IMR-90 (cell line): ENCODE measurements around the gene BMPER. TPM values are rescaled to one million over a fixed set of nuclear protein-coding genes. Genes with fewer than 3 reads are reported as not detected.

ENCODE experiments used
- ATAC-seq: fragments of 200-7000 bp; cut with Tn5 transposase; 2 replicates; pipeline ENCODE4 v1.9.1; 2020; ENCODE audit warnings: low read depth, mild to moderate bottlenecking, moderate library complexity
- BruUV-seq: library from RNA; stranded (reverse); fragments of 400-500 nt; replicated peaks from 2 replicates; lab custom pipeline; 2021; lab: Mats Ljungman, UMichigan
- CTCF ChIA-PET: fragments of 300-600 bp; formaldehyde crosslinking; extraction: SDS; loops from one replicate; lab custom pipeline; 2021; ENCODE audit warnings: antibody characterized with exemption; lab: Yijun Ruan, JAX
- POLR2A ChIA-PET: fragments of 300-600 bp; sonication (Branson Sonifier 250); formaldehyde crosslinking; loops from one replicate; lab custom pipeline; 2022; ENCODE audit warnings: antibody characterized with exemption; ENCODE audit not compliant: unreplicated experiment; lab: Charles Lee
- DNase-seq: peaks from one replicate; pipeline ENCODE4 v3.0.0; 2013
- H2AFZ ChIP-seq: replicated peaks from 2 replicates; pipeline ENCODE3; 2013; ENCODE audit warnings: low read length, mild to moderate bottlenecking; ENCODE audit not compliant: poor library complexity
- H2AK5ac ChIP-seq: 2 replicates; pipeline ENCODE4 v1.6.1; 2013; ENCODE audit warnings: low read depth, low read length, inconsistent platforms
- H2AK9ac ChIP-seq: replicated peaks from 2 replicates; pipeline ENCODE3; 2013; ENCODE audit warnings: mild to moderate bottlenecking, low read depth, low read length, moderate library complexity; ENCODE audit not compliant: poor library complexity
- H2BK120ac ChIP-seq: 2 replicates; pipeline ENCODE4 v1.6.1; 2013; ENCODE audit warnings: low read depth, low read length, inconsistent platforms
- H2BK15ac ChIP-seq: 3 replicates; pipeline ENCODE4 v1.6.1; 2013; ENCODE audit warnings: low read depth, low read length, inconsistent platforms
- H2BK20ac ChIP-seq: 2 replicates; pipeline ENCODE4 v1.6.1; 2013; ENCODE audit warnings: low read depth, mild to moderate bottlenecking, inconsistent platforms, low read length, moderate library complexity
- H2BK5ac ChIP-seq: 2 replicates; pipeline ENCODE4 v1.6.1; 2013; ENCODE audit warnings: mild to moderate bottlenecking, low read depth, low read length, inconsistent platforms; ENCODE audit not compliant: poor library complexity, severe bottlenecking
- H3K14ac ChIP-seq: replicated peaks from 2 replicates; pipeline ENCODE4 v1.6.1; 2013; ENCODE audit warnings: low read depth, low read length, inconsistent platforms
- H3K18ac ChIP-seq: 2 replicates; pipeline ENCODE4 v1.6.1; 2013; ENCODE audit warnings: low read depth, low read length, control low read depth
- H3K23ac ChIP-seq: 2 replicates; pipeline ENCODE4 v1.6.1; 2013; ENCODE audit warnings: low read depth, low read length, inconsistent platforms
- H3K27ac ChIP-seq: 2 replicates; pipeline ENCODE4 v1.5.1; 2013; ENCODE audit warnings: mild to moderate bottlenecking, control low read depth, low read length; ENCODE audit not compliant: insufficient read depth
- H3K27me3 ChIP-seq: 2 replicates; pipeline ENCODE4 v1.6.1; 2013; ENCODE audit warnings: low read length; ENCODE audit not compliant: control insufficient read depth, insufficient read depth
- H3K36me3 ChIP-seq: 2 replicates; pipeline ENCODE4 v1.6.1; 2013; ENCODE audit warnings: low read length, mixed read lengths; ENCODE audit not compliant: control insufficient read depth, insufficient read depth
- H3K4ac ChIP-seq: 2 replicates; pipeline ENCODE4 v1.6.1; 2013; ENCODE audit warnings: low read depth, low read length, inconsistent platforms
- H3K4me1 ChIP-seq: 2 replicates; pipeline ENCODE4 v1.6.1; 2013; ENCODE audit warnings: low read length, mixed read lengths; ENCODE audit not compliant: control insufficient read depth, insufficient read depth
- H3K4me2 ChIP-seq: 2 replicates; pipeline ENCODE4 v1.6.1; 2013; ENCODE audit warnings: low read depth, mild to moderate bottlenecking, control low read depth, low read length, moderate library complexity
- H3K4me3 ChIP-seq: 2 replicates; pipeline ENCODE4 v1.5.1; 2013; ENCODE audit warnings: low read depth, mild to moderate bottlenecking, control low read depth, low read length, moderate library complexity; ENCODE audit not compliant: insufficient read depth
- H3K56ac ChIP-seq: 2 replicates; pipeline ENCODE4 v1.6.1; 2013; ENCODE audit warnings: low read length, inconsistent platforms; ENCODE audit not compliant: insufficient read depth; ENCODE audit errors: extremely low read depth
- H3K79me1 ChIP-seq, 2 experiments: 2 replicates each; pipeline ENCODE4 v1.6.1; 2013; ENCODE audit warnings: low read length in 2 of 2, inconsistent platforms in 1 of 2, low read depth in 1 of 2
- H3K9ac ChIP-seq: 2 replicates; pipeline ENCODE4 v1.6.1; 2013; ENCODE audit warnings: low read depth, low read length, control low read depth
- H3K9me1 ChIP-seq: 2 replicates; pipeline ENCODE4 v1.6.1; 2013; ENCODE audit warnings: low read length, inconsistent platforms; ENCODE audit not compliant: insufficient read depth
- H3K9me3 ChIP-seq: 2 replicates; pipeline ENCODE4 v1.6.1; 2013; ENCODE audit warnings: low read length; ENCODE audit not compliant: control insufficient read depth, insufficient read depth
- H4K20me1 ChIP-seq: 2 replicates; pipeline ENCODE4 v1.6.1; 2013; ENCODE audit warnings: low read length, inconsistent platforms; ENCODE audit not compliant: insufficient read depth
- H4K5ac ChIP-seq: 2 replicates; pipeline ENCODE4 v1.6.1; 2013; ENCODE audit warnings: mild to moderate bottlenecking, low read depth, low read length, control low read depth
- H4K8ac ChIP-seq, 2 experiments: 2 replicates each; pipeline ENCODE4 v1.6.1; 2013; ENCODE audit warnings: low read depth in 2 of 2, low read length in 2 of 2, control low read depth in 1 of 2, inconsistent platforms in 1 of 2
- H4K91ac ChIP-seq: 2 replicates; pipeline ENCODE4 v1.6.1; 2013; ENCODE audit warnings: low read depth, low read length, inconsistent platforms; ENCODE audit not compliant: insufficient read depth
- BHLHE40 ChIP-seq: fragments of 150-350 bp; IDR thresholded peaks from 2 replicates; pipeline ENCODE4 v1.6.1; 2016; ENCODE audit warnings: mild to moderate bottlenecking, low read depth, low read length
- WGBS, 2 experiments: methylation state at CpG; one replicate each; pipeline versions ENCODE4 v1.1.5 to v1.1.7; 2013; ENCODE audit warnings: missing lambda C conversion rate in 2 of 2; ENCODE audit not compliant: insufficient read length in 1 of 2; ENCODE audit errors: extremely low coverage in 2 of 2; 5-methylcytosine and 5-hydroxymethylcytosine counted together
- dilution Hi-C: fragments of 300-500 bp; cut with HindIII; formaldehyde crosslinking; loops from one replicate; pipeline ENCODE4 v1.14.3; 2018; ENCODE audit warnings: low sequenced_read_pairs; ENCODE audit not compliant: unreplicated experiment
- in situ Hi-C: fragments of 300-500 bp; cut with MboI; formaldehyde crosslinking; loops from 3 replicates; pipeline ENCODE4 v1.14.3; 2019; ENCODE audit warnings: low sequenced_read_pairs, inconsistent platforms, mixed read lengths
- intact Hi-C: fragments of 100-400 bp; cut with micrococcal nuclease; formaldehyde crosslinking; loops from 2 replicates; pipeline ENCODE4 v1.10.0; 2022
- polyA plus RNA-seq, 3 experiments: library from polyadenylated mRNA; depleted of rRNA; stranded (reverse); fragments of >200 nt; gene quantifications; 2 replicates each; pipeline ENCODE4 v1.2.3, GENCODE V29; 2012; ENCODE audit warnings: low replicate concordance in 1 of 3
- total RNA-seq: library from RNA; depleted of rRNA; stranded (reverse); fragments of >200 nt; gene quantifications from 2 replicates; pipeline ENCODE4 v1.2.3, GENCODE V29; 2012

BMPER gene
- total and polyA plus RNA-seq, 2 of the 4 experiments (the other 2 are of a cell fraction), result 6.2 to 7.9 TPM

DNA sequence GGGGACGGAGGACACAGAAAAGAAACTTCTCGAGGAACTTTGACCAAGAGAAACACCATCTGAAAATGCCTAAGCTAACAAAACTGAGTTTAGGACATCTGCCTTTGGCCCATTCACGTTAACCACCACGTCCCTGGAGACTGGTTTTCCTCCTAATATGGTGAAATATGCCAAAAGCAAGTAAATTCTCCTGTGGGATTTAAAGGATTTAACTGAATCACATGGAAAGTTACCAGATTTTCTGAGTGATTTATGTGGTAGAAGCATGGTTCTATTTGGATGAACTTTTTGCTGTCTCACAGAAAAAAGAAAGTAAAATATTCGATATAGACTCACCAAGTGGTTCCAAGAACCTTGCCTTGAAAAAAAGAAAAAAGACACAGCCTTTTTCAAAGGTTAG, 30.4 kb upstream of the BMPER start:
- H4K91ac ChIP-seq, result peak overlapping the region; percentile 53
- peak overlapping the region; percentile 59; the same call in 2 of the 3 replicates for H2BK15ac ChIP-seq
- no TSS peak for BruUV-seq
- intact Hi-C loops, result no loop called here
- TF ChIP-seq BHLHE40, result no peak
- in situ Hi-C loops, result no loop called here
- dilution Hi-C loops, result no loop called here
- no CpG with 5 or more reads among the region's 5 CpGs for WGBS, 2 experiments
- H2BK20ac ChIP-seq, result peak overlapping the region; percentile 90
- peak overlapping the region; percentile 60; the same call in 1 of the 2 replicates for H3K14ac ChIP-seq
- peaks cover 6% of the 10 kb centered on the region; the same call in 1 of the 2 replicates for H3K9me1 ChIP-seq
- no peaks in the 10 kb centered on the region; the same call in 1 of the 2 replicates for H3K9me3 ChIP-seq
- DNase-seq, result peak; percentile 68
- no peaks in the 10 kb centered on the region for H3K27me3 ChIP-seq
- no peak overlapping the region for H4K5ac ChIP-seq
- H3K23ac ChIP-seq, result peak overlapping the region; percentile 14; the same call in 1 of the 2 replicates
- H3K4me1 ChIP-seq, result peaks cover 11% of the 10 kb centered on the region
- no peak overlapping the region for H3K27ac ChIP-seq
- POLR2A ChIA-PET, result no interaction called here
- peak overlapping the region; percentile 71; the same call in 1 of the 2 replicates for H2AK5ac ChIP-seq
- H3K36me3 ChIP-seq, result no peaks in the 10 kb centered on the region
- no peak overlapping the region for H3K4me2 ChIP-seq
- H2AK9ac ChIP-seq, result no peak overlapping the region
- no peak overlapping the region for H3K9ac ChIP-seq
- no peak overlapping the region; the same call in 1 of the 2 replicates for H3K18ac ChIP-seq
- CTCF ChIA-PET, result interaction anchor here (1.3 kb wide), 1 partner anchor 12 kb away, joined by 3 read pairs; no protein-coding TSS in a partner anchor
- peak overlapping the region; percentile 56 for H2BK120ac ChIP-seq
- no peak overlapping the region for H2BK5ac ChIP-seq
- H4K8ac ChIP-seq, result peak overlapping the region in 1 of 2 experiments; percentile 40; a peak in 2 of 4 replicates
- no peak overlapping the region for H3K4me3 ChIP-seq
- H3K56ac ChIP-seq, result no peak overlapping the region
- H2AFZ ChIP-seq, result no peak overlapping the region
- H4K20me1 ChIP-seq, result no peaks in the 10 kb centered on the region
- H3K79me1 ChIP-seq, result no peaks in the 10 kb centered on the region
- no peak for ATAC-seq
- H3K4ac ChIP-seq, result peak overlapping the region; percentile 75; the same call in 1 of the 2 replicates
